Measurements from ENCODE around the gene ID2.
A peak's percentile ranks its signal among the peaks of the same experiment; 100 is the strongest.

ID2 gene

DNA sequence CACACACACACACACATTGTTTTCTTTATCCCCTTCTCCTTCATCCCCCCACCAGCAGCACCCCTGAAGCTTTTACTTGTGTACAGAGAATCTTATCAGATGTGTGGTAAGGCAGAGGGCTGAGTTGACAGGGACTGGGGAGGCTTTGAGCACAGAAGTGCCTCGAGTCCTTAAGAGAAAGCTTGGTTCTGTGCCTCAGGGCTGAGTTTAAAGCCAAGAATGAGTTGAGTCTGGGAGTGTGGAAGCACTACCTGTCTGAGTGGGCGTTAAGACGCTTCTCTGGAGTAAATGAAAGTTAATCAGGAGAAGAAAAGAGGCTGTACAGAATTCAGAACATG is 2.7 kb downstream of the ID2 start:
- no peak overlapping the region for H3K4me3 ChIP-seq (ENCODE audit: severe bottlenecking)

DNA sequence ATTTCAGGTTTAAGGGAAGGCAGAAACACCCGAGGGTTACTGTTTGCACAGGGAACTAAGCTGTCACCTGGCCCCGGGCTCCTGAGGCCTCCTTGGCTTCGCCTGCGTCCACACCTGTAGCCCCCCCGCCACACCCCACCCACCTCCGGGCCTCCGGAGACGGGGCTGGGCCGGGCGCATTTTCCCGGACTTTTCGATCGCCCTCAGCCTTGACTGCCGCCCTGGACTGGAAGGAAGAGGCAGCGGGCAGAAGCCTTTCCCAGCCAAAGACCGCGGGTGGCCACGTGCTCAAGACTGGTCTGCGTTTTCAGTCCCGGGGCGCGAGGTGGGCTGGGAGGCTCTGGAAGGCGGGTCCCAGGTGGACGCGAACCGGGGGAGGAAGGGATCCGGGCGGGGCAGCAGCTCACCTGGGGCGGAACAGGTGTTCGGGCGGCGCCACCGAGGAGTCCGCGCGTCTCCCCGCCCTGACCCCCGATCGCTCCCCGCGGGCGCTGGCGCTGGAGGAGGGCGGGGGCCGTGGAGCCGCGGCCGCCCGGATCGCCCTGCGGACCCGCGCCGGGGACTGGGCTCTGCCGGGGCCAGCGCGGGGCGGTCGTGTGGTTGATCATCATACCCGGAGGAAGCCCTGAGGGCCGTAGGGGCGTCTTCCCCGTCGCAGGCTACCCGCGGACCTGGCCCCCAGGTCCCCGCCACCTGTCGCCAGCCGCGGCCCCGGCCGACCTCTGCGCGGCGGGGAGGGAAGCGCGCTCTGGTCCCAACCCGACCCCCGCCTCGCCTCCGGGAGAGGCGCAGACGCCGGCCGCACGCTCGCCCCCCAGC is 3.2 kb downstream of the ID2 start:
- ATAC-seq (ENCODE audit: low read depth): no peak
- H3K4me1 ChIP-seq (ENCODE audit: insufficient read depth, poor library complexity, severe bottlenecking): peaks cover 7% of the 10 kb centered on the region

More for the DNA sequence above, 2.7 kb downstream of the ID2 start:
- no peak for DNase-seq (ENCODE audit: low spot score)
- TF ChIP-seq, protein P1, sequence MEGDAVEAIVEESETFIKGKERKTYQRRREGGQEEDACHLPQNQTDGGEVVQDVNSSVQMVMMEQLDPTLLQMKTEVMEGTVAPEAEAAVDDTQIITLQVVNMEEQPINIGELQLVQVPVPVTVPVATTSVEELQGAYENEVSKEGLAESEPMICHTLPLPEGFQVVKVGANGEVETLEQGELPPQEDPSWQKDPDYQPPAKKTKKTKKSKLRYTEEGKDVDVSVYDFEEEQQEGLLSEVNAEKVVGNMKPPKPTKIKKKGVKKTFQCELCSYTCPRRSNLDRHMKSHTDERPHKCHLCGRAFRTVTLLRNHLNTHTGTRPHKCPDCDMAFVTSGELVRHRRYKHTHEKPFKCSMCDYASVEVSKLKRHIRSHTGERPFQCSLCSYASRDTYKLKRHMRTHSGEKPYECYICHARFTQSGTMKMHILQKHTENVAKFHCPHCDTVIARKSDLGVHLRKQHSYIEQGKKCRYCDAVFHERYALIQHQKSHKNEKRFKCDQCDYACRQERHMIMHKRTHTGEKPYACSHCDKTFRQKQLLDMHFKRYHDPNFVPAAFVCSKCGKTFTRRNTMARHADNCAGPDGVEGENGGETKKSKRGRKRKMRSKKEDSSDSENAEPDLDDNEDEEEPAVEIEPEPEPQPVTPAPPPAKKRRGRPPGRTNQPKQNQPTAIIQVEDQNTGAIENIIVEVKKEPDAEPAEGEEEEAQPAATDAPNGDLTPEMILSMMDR (IDR thresholded peaks at IDR 0.05; ENCODE audit: poor library complexity, severe bottlenecking): no peak
- Histone ChIP-seq H3K27me3 (ENCODE audit: insufficient read depth, poor library complexity, severe bottlenecking) (peaks cover 37% of the 10 kb centered on the region), H3K4me1 (ENCODE audit: insufficient read depth, poor library complexity, severe bottlenecking) (peaks cover 7% of the 10 kb centered on the region), H3K9me3 (ENCODE audit: severe bottlenecking) (no peaks in the 10 kb centered on the region), H3K36me3 (ENCODE audit: low read depth) (no peaks in the 10 kb centered on the region), H3K27ac (ENCODE audit: poor library complexity, severe bottlenecking) (no peak overlapping the region)
- no peak for ATAC-seq (ENCODE audit: low read depth)

GRCh38 chr2:8685697-8686358 is 4.0 kb downstream of the ID2 start:
- DNase-seq (ENCODE audit: low spot score): no peak
- Histone ChIP-seq H3K9me3 (ENCODE audit: severe bottlenecking) (no peaks in the 10 kb centered on the region), H3K27ac (ENCODE audit: poor library complexity, severe bottlenecking) (no peak overlapping the region), H3K36me3 (ENCODE audit: low read depth) (no peaks in the 10 kb centered on the region), H3K4me3 (ENCODE audit: severe bottlenecking) (peak overlapping the region; percentile 22), H3K27me3 (ENCODE audit: insufficient read depth, poor library complexity, severe bottlenecking) (peaks cover 42% of the 10 kb centered on the region), H3K4me1 (ENCODE audit: insufficient read depth, poor library complexity, severe bottlenecking) (peaks cover 7% of the 10 kb centered on the region)
- ATAC-seq (ENCODE audit: low read depth): peak; percentile 32
- TF ChIP-seq, protein P1 (IDR thresholded peaks at IDR 0.05; ENCODE audit: poor library complexity, severe bottlenecking): peak; percentile 97

More for the DNA sequence above, 3.2 kb downstream of the ID2 start:
- TF ChIP-seq, protein P1 (IDR thresholded peaks at IDR 0.05; ENCODE audit: poor library complexity, severe bottlenecking): no peak
- no peak for DNase-seq (ENCODE audit: low spot score)
- Histone ChIP-seq H3K4me3 (ENCODE audit: severe bottlenecking) (peak overlapping the region; percentile 22), H3K36me3 (ENCODE audit: low read depth) (no peaks in the 10 kb centered on the region), H3K9me3 (ENCODE audit: severe bottlenecking) (no peaks in the 10 kb centered on the region), H3K27me3 (ENCODE audit: insufficient read depth, poor library complexity, severe bottlenecking) (peaks cover 37% of the 10 kb centered on the region), H3K27ac (ENCODE audit: poor library complexity, severe bottlenecking) (no peak overlapping the region)

- Histone ChIP-seq H3K4me3 (ENCODE audit: severe bottlenecking) (no peak overlapping the region), H3K27ac (ENCODE audit: poor library complexity, severe bottlenecking) (no peak overlapping the region), H3K36me3 (ENCODE audit: low read depth) (no peaks in the 10 kb centered on the region), H3K9me3 (ENCODE audit: severe bottlenecking) (no peaks in the 10 kb centered on the region), H3K4me1 (ENCODE audit: insufficient read depth, poor library complexity, severe bottlenecking) (no peaks in the 10 kb centered on the region), H3K27me3 (ENCODE audit: insufficient read depth, poor library complexity, severe bottlenecking) (peaks cover 6% of the 10 kb centered on the region)
- DNase-seq (ENCODE audit: low spot score): no peak
- ATAC-seq (ENCODE audit: low read depth): no peak
- TF ChIP-seq, protein P1 (IDR thresholded peaks at IDR 0.05; ENCODE audit: poor library complexity, severe bottlenecking): no peak
Measured at GRCh38 chr2:8691859-8692437, 10.1 kb downstream of the ID2 start.

Data from RWPE2 (cell line).